GM12878 (cell line): Measurements from ENCODE around the gene PPP1R27. TPM values are rescaled to one million over a fixed set of nuclear protein-coding genes. Genes with fewer than 3 reads are reported as not detected.

ENCODE experiments used
- ATAC-seq: fragments of 200-7000 bp; cut with Tn5 transposase; 3 replicates; pipeline ENCODE4 v1.9.1; 2020; ENCODE audit warnings: mild to moderate bottlenecking, moderate library complexity
- BruUV-seq: library from RNA; stranded (reverse); fragments of 400-500 nt; replicated peaks from 2 replicates; lab custom pipeline; 2021; lab: Mats Ljungman, UMichigan
- CTCF ChIA-PET: fragments of 300-600 bp; sonication (Branson Sonifier 250); formaldehyde crosslinking; extraction: SDS; loops from one replicate; lab custom pipeline; 2021; ENCODE audit warnings: inconsistent platforms; lab: Yijun Ruan, JAX
- POLR2A ChIA-PET: fragments of 350-600 bp; formaldehyde crosslinking; extraction: SDS; loops from one replicate; lab custom pipeline; 2021; ENCODE audit warnings: inconsistent platforms; lab: Charles Lee
- RAD21 ChIA-PET: fragments of 300-600 bp; sonication (Branson Sonifier 250); formaldehyde crosslinking; loops from one replicate; lab custom pipeline; 2023; ENCODE audit warnings: antibody characterized with exemption; ENCODE audit not compliant: unreplicated experiment; lab: Charles Lee
- SMC1A ChIA-PET: fragments of 300-600 bp; sonication (Branson Sonifier 250); formaldehyde crosslinking; loops from one replicate; lab custom pipeline; 2023; ENCODE audit not compliant: unreplicated experiment, uncharacterized antibody; lab: Charles Lee
- DNase-seq: peaks from one replicate; pipeline ENCODE4 v3.0.0-alpha.2; 2011; ENCODE audit warnings: low read depth, low spot score
- FAIRE-seq: peaks from 3 replicates; lab custom pipeline; 2011; peaks lifted over from hg19 to GRCh38; lab: Jason Lieb, UNC
- H2AFZ ChIP-seq: 2 replicates; pipeline ENCODE4 v1.6.0; 2011; ENCODE audit warnings: low read depth, low read length, control low read depth; ENCODE audit not compliant: control insufficient read depth
- H3K27ac ChIP-seq: 2 replicates; pipeline ENCODE4 v1.5.1; 2011; ENCODE audit warnings: control low read depth; ENCODE audit not compliant: control insufficient read depth, insufficient read depth
- H3K27me3 ChIP-seq, 2 experiments: replicated peaks in 1 of 2; 2 replicates each; pipeline versions ENCODE4 v1.6.0 to v1.6.1; 2011; ENCODE audit warnings: low read length in 1 of 2; ENCODE audit not compliant: control insufficient read depth in 2 of 2, insufficient read depth in 2 of 2
- H3K36me3 ChIP-seq, 2 experiments: 2 replicates each; pipeline ENCODE4 v1.5.1; 2011; ENCODE audit warnings: low read length in 1 of 2; ENCODE audit not compliant: control insufficient read depth in 2 of 2, insufficient read depth in 2 of 2
- H3K4me1 ChIP-seq: 2 replicates; pipeline ENCODE4 v1.6.1; 2011; ENCODE audit warnings: mild to moderate bottlenecking, low read length, moderate library complexity, mixed read lengths; ENCODE audit not compliant: control insufficient read depth, insufficient read depth
- H3K4me2 ChIP-seq: 2 replicates; pipeline ENCODE4 v1.6.0; 2011; ENCODE audit warnings: control low read depth; ENCODE audit not compliant: control insufficient read depth, insufficient read depth
- H3K4me3 ChIP-seq: fragments of 200-600 bp; sonication (generic); 2 replicates; pipeline ENCODE4 v1.5.1; 2016
- H3K79me2 ChIP-seq: 2 replicates; pipeline ENCODE4 v1.6.0; 2011; ENCODE audit warnings: low read length; ENCODE audit not compliant: control insufficient read depth, insufficient read depth
- H3K9ac ChIP-seq: 2 replicates; pipeline ENCODE4 v1.8.0; 2011; ENCODE audit warnings: low read length, control low read depth, mixed read lengths; ENCODE audit not compliant: control insufficient read depth, insufficient read depth
- H3K9me3 ChIP-seq: replicated peaks from 3 replicates; pipeline ENCODE4 v1.5.1; 2011; ENCODE audit warnings: mild to moderate bottlenecking, low read length; ENCODE audit not compliant: control insufficient read depth, insufficient read depth
- H4K20me1 ChIP-seq: 2 replicates; pipeline ENCODE4 v1.6.0; 2011; ENCODE audit not compliant: control insufficient read depth, insufficient read depth
- GATAD2B ChIP-seq: fragments of 450-650 bp; conservative IDR thresholded peaks from 2 replicates; pipeline ENCODE4 v1.6.1; 2017; ENCODE audit warnings: low read depth, mild to moderate bottlenecking, moderate library complexity
- IKZF1 ChIP-seq: fragments of 450-650 bp; conservative IDR thresholded peaks from 2 replicates; pipeline ENCODE4 v1.6.1; 2017; ENCODE audit warnings: antibody characterized with exemption, mild to moderate bottlenecking
- KAT2A ChIP-seq: conservative IDR thresholded peaks from 2 replicates; pipeline ENCODE4 v1.6.1; 2011; ENCODE audit warnings: low read depth, low read length; ENCODE audit not compliant: control insufficient read depth
- MYC ChIP-seq: IDR thresholded peaks from 2 replicates; pipeline ENCODE4 v1.6.1; 2011; ENCODE audit warnings: mild to moderate bottlenecking, low read length, moderate library complexity, inconsistent platforms; ENCODE audit not compliant: insufficient read depth, insufficient replicate concordance, insufficient read length, severe bottlenecking
- NFIC ChIP-seq: IDR thresholded peaks from 2 replicates; pipeline ENCODE4 v1.6.1; 2012; ENCODE audit warnings: low read depth, mild to moderate bottlenecking, inconsistent platforms, low read length, moderate library complexity
- NR2C2 ChIP-seq: IDR thresholded peaks from 2 replicates; pipeline ENCODE4 v1.6.1; 2011; ENCODE audit warnings: borderline replicate concordance, low read depth; ENCODE audit not compliant: control insufficient read depth, insufficient read length
- RFX5 ChIP-seq: IDR thresholded peaks from 2 replicates; pipeline ENCODE4 v1.6.1; 2011; ENCODE audit warnings: low read depth, low read length, improper control_type of control experiment
- YY1 ChIP-seq: IDR thresholded peaks from 2 replicates; pipeline ENCODE4 v1.6.1; 2011; ENCODE audit warnings: low read depth, mild to moderate bottlenecking, low read length
- WGBS: methylation state at CpG from one replicate; pipeline ENCODE4 v1.1.6; 2016; ENCODE audit warnings: low lambda C conversion rate; ENCODE audit not compliant: insufficient replicate concordance, insufficient coverage; ENCODE audit errors: missing lambda C conversion rate; 5-methylcytosine and 5-hydroxymethylcytosine counted together
- in situ Hi-C: fragments of 300-500 bp; cut with MboI; formaldehyde crosslinking; loops from 9 replicates; pipeline ENCODE4 v1.14.3; 2018; ENCODE audit warnings: mixed read lengths
- intact Hi-C: fragments of 100-400 bp; cut with micrococcal nuclease; formaldehyde crosslinking; loops from one replicate; pipeline ENCODE4 v1.14.2; 2022; ENCODE audit not compliant: unreplicated experiment
- polyA plus RNA-seq, 11 experiments: library from polyadenylated mRNA; depleted of rRNA in 4 of 11; unstranded in 6 of 11; stranded (reverse) in 5 of 11; fragments of >200 nt; fragmentation: Nextera tagmentation in 4 of 11; fragmentation: Illumina TruSeq in 1 of 11; extraction: Ambion mirVana in 4 of 11; extraction: Trizol in 1 of 11; gene quantifications; 1 replicate in 1 of 11; 2 replicates in 10 of 11; pipeline versions ENCODE4 v1.2.1 to v1.2.3, GENCODE V29; 2011 to 2016; ENCODE audit warnings: inconsistent platforms in 2 of 11, missing spikeins in 2 of 11, low read depth in 1 of 11
- total RNA-seq, 4 experiments: library from RNA; depleted of rRNA in 3 of 4; stranded (reverse); fragments of >200 nt in 3 of 4; fragmentation: Illumina TruSeq in 1 of 4; extraction: Trizol in 1 of 4; gene quantifications; 2 replicates each; pipeline versions ENCODE4 v1.2.1 to v1.2.3, GENCODE V29; 2013 to 2021

PPP1R27 gene
- total and polyA plus RNA-seq, 10 of the 15 experiments (the other 5 are each of a cell fraction or from before 2014, with no cell fraction given), result 0.17 to 1.6 (median 0.49) TPM; not detected in 3

GRCh38 chr17:81803728-81804558, 30.9 kb downstream of the PPP1R27 start, which contains the start of gene GCGR:
Gene GCGR, plus strand, starts transcription at chr17:81804150. Its CDS starts 4,869 bp downstream, at chr17:81809019.
- intact Hi-C loops, result no loop called here
- no peak within 1 kb of the TSS for H3K4me3 ChIP-seq
- DNase-seq, result no peak
- POLR2A ChIA-PET, result no interaction called here
- no TSS peak for BruUV-seq
- H3K27ac ChIP-seq, result no peak within 1 kb of the TSS
- H3K36me3 ChIP-seq, result no peaks in the 10 kb centered on the region
- no peak within 1 kb of the TSS for H2AFZ ChIP-seq
- CTCF ChIA-PET, result no interaction called here
- in situ Hi-C loops, result no loop called here
- H3K4me1 ChIP-seq, result no peaks in the 10 kb centered on the region
- H3K79me2 ChIP-seq, result no peaks in the 10 kb centered on the region
- RAD21 ChIA-PET, result no interaction called here
- no peaks in the 10 kb centered on the region for H3K9me3 ChIP-seq
- SMC1A ChIA-PET, result no interaction called here
- WGBS, result 36% methylated on average over 11 of the region's 110 CpGs
- H3K27me3 ChIP-seq, result peaks cover 1 to 4% of the 10 kb centered on the region in 2 experiments; a peak in 1 of 4 replicates
- ATAC-seq, result no peak
- no peak within 1 kb of the TSS for H3K4me2 ChIP-seq
- H4K20me1 ChIP-seq, result no peaks in the 10 kb centered on the region
- H3K9ac ChIP-seq, result no peak within 1 kb of the TSS
- TF ChIP-seq RFX5 (no peak), IKZF1 (no peak), YY1 (no peak), KAT2A (no peak), MYC (no peak), GATAD2B (no peak), NR2C2 (no peak), NFIC (no peak)
- FAIRE-seq, result no peak
